ENCODE measurements around the gene WNK1.

Gene WNK1

GRCh38 chr12:913919-914698, 161.7 kb downstream of the WNK1 start:
- H3K27me3 ChIP-seq = no peaks in the 10 kb centered on the region
- peak overlapping the region; percentile 69 to 90 (median 80) for H3K4me2 ChIP-seq
- peaks cover 59 to 81% (median 72%) of the 10 kb centered on the region in 10 experiments for H3K4me1 ChIP-seq
- H3K9me3 ChIP-seq (replicated peaks in 1 of 11) = 0 out of 22 replicates have a peak, but pooled peaks cover 0 to 4% (median 0%) of the 10 kb centered on the region in 11 experiments
- H3K27ac ChIP-seq = peak overlapping the region in 9 of 11 experiments; percentile 7 to 85 (median 74); a peak in 17 of 22 replicates
- peak overlapping the region in 8 of 11 experiments; percentile 9 to 75 (median 62); a peak in 13 of 22 replicates for H3K9ac ChIP-seq
- peaks cover 0 to 80% (median 12%) of the 10 kb centered on the region in 11 experiments; a peak in 10 of 22 replicates for H4K20me1 ChIP-seq
- no peak for TF ChIP-seq Cebpa-rat (IDR thresholded peaks at IDR 0.05)
- peak overlapping the region in 3 of 10 experiments; percentile 0 to 30 (median 1); a peak in 2 of 20 replicates for H3K4me3 ChIP-seq
- peaks cover 64 to 93% (median 80%) of the 10 kb centered on the region in 11 experiments for H3K36me3 ChIP-seq

GRCh38 chr12:915090-915489, 162.7 kb downstream of the WNK1 start:
- H4K20me1 ChIP-seq = peaks cover 0 to 71% (median 12%) of the 10 kb centered on the region in 11 experiments; a peak in 10 of 22 replicates
- peak overlapping the region in 9 of 11 experiments; percentile 9 to 75 (median 62); a peak in 14 of 22 replicates for H3K9ac ChIP-seq
- TF ChIP-seq Cebpa-rat (IDR thresholded peaks at IDR 0.05) = no peak
- H3K27me3 ChIP-seq = no peaks in the 10 kb centered on the region
- H3K36me3 ChIP-seq = peaks cover 63 to 93% (median 77%) of the 10 kb centered on the region in 11 experiments
- peaks cover 59 to 79% (median 70%) of the 10 kb centered on the region in 10 experiments for H3K4me1 ChIP-seq
- H3K27ac ChIP-seq = peak overlapping the region in 9 of 11 experiments; percentile 43 to 85 (median 74); a peak in 17 of 22 replicates
- peak overlapping the region in 5 of 10 experiments; percentile 3 to 30 (median 15); a peak in 5 of 20 replicates for H3K4me3 ChIP-seq
- H3K4me2 ChIP-seq = peak overlapping the region; percentile 69 to 90 (median 80)
- 0 out of 22 replicates have a peak, but pooled peaks cover 0 to 4% (median 0%) of the 10 kb centered on the region in 11 experiments for H3K9me3 ChIP-seq (replicated peaks in 1 of 11)

- Histone ChIP-seq H3K36me3 (peaks cover 62 to 93% (median 77%) of the 10 kb centered on the region in 11 experiments), H3K4me2 (peak overlapping the region; percentile 69 to 90 (median 80)), H3K4me1 (peaks cover 50 to 72% (median 66%) of the 10 kb centered on the region in 10 experiments), H3K9me3 (replicated peaks in 1 of 11) (0 out of 22 replicates have a peak, but pooled peaks cover 0 to 4% (median 0%) of the 10 kb centered on the region in 11 experiments), H4K20me1 (peaks cover 0 to 60% (median 12%) of the 10 kb centered on the region in 11 experiments; a peak in 9 of 22 replicates), H3K9ac (peak overlapping the region in 10 of 11 experiments; percentile 5 to 75 (median 62); a peak in 19 of 22 replicates), H3K27me3 (no peaks in the 10 kb centered on the region), H3K27ac (peak overlapping the region; percentile 19 to 85 (median 72); a peak in 20 of 22 replicates), H3K4me3 (peak overlapping the region in 8 of 10 experiments; percentile 3 to 43 (median 15); a peak in 10 of 20 replicates)
- no peak for TF ChIP-seq Cebpa-rat (IDR thresholded peaks at IDR 0.05)
Observed at GRCh38 chr12:916240-916639, 163.9 kb downstream of the WNK1 start.

GRCh38 chr12:916712-917445, 164.5 kb downstream of the WNK1 start:
- Histone ChIP-seq H3K36me3 (peaks cover 62 to 93% (median 77%) of the 10 kb centered on the region in 11 experiments), H3K27ac (peak overlapping the region; percentile 19 to 85 (median 72); a peak in 20 of 22 replicates), H3K4me1 (peaks cover 43 to 66% (median 59%) of the 10 kb centered on the region in 10 experiments), H3K4me2 (peak overlapping the region; percentile 69 to 90 (median 80)), H3K4me3 (peak overlapping the region in 6 of 10 experiments; percentile 9 to 43 (median 20); a peak in 7 of 20 replicates), H4K20me1 (peaks cover 0 to 53% (median 12%) of the 10 kb centered on the region in 11 experiments; a peak in 9 of 22 replicates), H3K27me3 (no peaks in the 10 kb centered on the region), H3K9me3 (replicated peaks in 1 of 11) (0 out of 22 replicates have a peak, but pooled peaks cover 0 to 4% (median 0%) of the 10 kb centered on the region in 11 experiments), H3K9ac (peak overlapping the region in 10 of 11 experiments; percentile 5 to 75 (median 62); a peak in 19 of 22 replicates)
- no peak for TF ChIP-seq Cebpa-rat (IDR thresholded peaks at IDR 0.05)

GRCh38 chr12:920676-921075, 168.3 kb downstream of the WNK1 start:
- peaks cover 0 to 17% (median 4%) of the 10 kb centered on the region in 11 experiments; a peak in 8 of 22 replicates for H4K20me1 ChIP-seq
- H3K4me1 ChIP-seq = peaks cover 14 to 28% (median 24%) of the 10 kb centered on the region in 10 experiments
- H3K4me2 ChIP-seq = no peak overlapping the region
- H3K4me3 ChIP-seq = no peak overlapping the region
- no peaks in the 10 kb centered on the region for H3K27me3 ChIP-seq
- 0 out of 22 replicates have a peak, but pooled peaks cover 0 to 4% (median 0%) of the 10 kb centered on the region in 11 experiments for H3K9me3 ChIP-seq (replicated peaks in 1 of 11)
- no peak overlapping the region for H3K27ac ChIP-seq
- no peak for TF ChIP-seq Cebpa-rat (IDR thresholded peaks at IDR 0.05)
- H3K36me3 ChIP-seq = peaks cover 67 to 93% (median 85%) of the 10 kb centered on the region in 11 experiments
- H3K9ac ChIP-seq = no peak overlapping the region

- H3K4me2 ChIP-seq = no peak overlapping the region
- peaks cover 0 to 7% (median 0%) of the 10 kb centered on the region in 11 experiments; a peak in 3 of 22 replicates for H4K20me1 ChIP-seq
- H3K4me1 ChIP-seq = peaks cover 0 to 12% (median 8%) of the 10 kb centered on the region in 10 experiments; a peak in 15 of 20 replicates
- H3K9me3 ChIP-seq (replicated peaks in 1 of 11) = 0 out of 22 replicates have a peak, but pooled peaks cover 0 to 4% (median 0%) of the 10 kb centered on the region in 11 experiments
- H3K36me3 ChIP-seq = peaks cover 80 to 100% (median 95%) of the 10 kb centered on the region in 11 experiments
- TF ChIP-seq Cebpa-rat (IDR thresholded peaks at IDR 0.05) = no peak
- no peak overlapping the region for H3K4me3 ChIP-seq
- H3K9ac ChIP-seq = no peak overlapping the region
- H3K27ac ChIP-seq = no peak overlapping the region
- no peaks in the 10 kb centered on the region for H3K27me3 ChIP-seq
Observed at GRCh38 chr12:922285-922684, 169.9 kb downstream of the WNK1 start.

GRCh38 chr12:926641-927040, 174.3 kb downstream of the WNK1 start:
- Histone ChIP-seq H3K27me3 (no peaks in the 10 kb centered on the region), H4K20me1 (peaks cover 0 to 14% (median 0%) of the 10 kb centered on the region in 11 experiments; a peak in 3 of 22 replicates), H3K9me3 (replicated peaks in 1 of 11) (no peaks in the 10 kb centered on the region), H3K4me2 (no peak overlapping the region), H3K4me1 (peaks cover 0 to 5% (median 0%) of the 10 kb centered on the region in 10 experiments; a peak in 2 of 20 replicates), H3K36me3 (peaks cover 86 to 100% (median 97%) of the 10 kb centered on the region in 11 experiments), H3K4me3 (no peak overlapping the region), H3K9ac (no peak overlapping the region), H3K27ac (no peak overlapping the region)
- TF ChIP-seq Cebpa-rat (IDR thresholded peaks at IDR 0.05) = no peak

GRCh38 chr12:931060-931459, 178.7 kb downstream of the WNK1 start:
- no peak for TF ChIP-seq Cebpa-rat (IDR thresholded peaks at IDR 0.05)
- no peak overlapping the region for H3K4me3 ChIP-seq

More at GRCh38 chr12:931060-931459, 178.7 kb downstream of the WNK1 start:
- Histone ChIP-seq H3K4me2 (no peak overlapping the region), H3K9ac (no peak overlapping the region), H3K27me3 (no peaks in the 10 kb centered on the region), H3K36me3 (peaks cover 66 to 75% (median 73%) of the 10 kb centered on the region in 11 experiments), H3K4me1 (0 out of 20 replicates have a peak, but pooled peaks cover 0 to 3% (median 0%) of the 10 kb centered on the region in 10 experiments), H3K27ac (no peak overlapping the region), H3K9me3 (replicated peaks in 1 of 11) (no peaks in the 10 kb centered on the region), H4K20me1 (peaks cover 0 to 20% (median 0%) of the 10 kb centered on the region in 11 experiments; a peak in 4 of 22 replicates)
